Loucy (cell line): Measurements from ENCODE around the gene SPATA24.

Experiments used
- CTCF ChIP-seq: fragments of 200-600 bp; sonication (generic); conservative IDR thresholded peaks from 2 replicates; pipeline ENCODE4 v1.5.1; 2014; ENCODE audit warnings: mild to moderate bottlenecking, antibody characterized with exemption, low read length
- EZH2phosphoT487 ChIP-seq: fragments of 200-600 bp; IDR thresholded peaks from 2 replicates; pipeline ENCODE4 v1.6.1; 2018; ENCODE audit warnings: antibody characterized with exemption, mild to moderate bottlenecking, moderate library complexity, borderline replicate concordance

GRCh38 chr5:139395844-139396640 is 7.8 kb downstream of the SPATA24 start:
- no peak for TF ChIP-seq CTCF
- no peak for TF ChIP-seq EZH2phosphoT487
